COLO668 (cell line): ENCODE results near the gene NF2.
A peak's percentile ranks its signal among the peaks of the same experiment; 100 is the strongest.
"Not testable (repeated sequence)": the region's sequence is repeated elsewhere in the genome, so short reads cannot be mapped to it uniquely, and the experiment has no call there.

Experiments used
- DNase-seq: peaks from one replicate; lab custom pipeline; 2025; ENCODE audit not compliant: unreplicated experiment; lab: John Stamatoyannopoulos, UW

NF2 gene

DNA sequence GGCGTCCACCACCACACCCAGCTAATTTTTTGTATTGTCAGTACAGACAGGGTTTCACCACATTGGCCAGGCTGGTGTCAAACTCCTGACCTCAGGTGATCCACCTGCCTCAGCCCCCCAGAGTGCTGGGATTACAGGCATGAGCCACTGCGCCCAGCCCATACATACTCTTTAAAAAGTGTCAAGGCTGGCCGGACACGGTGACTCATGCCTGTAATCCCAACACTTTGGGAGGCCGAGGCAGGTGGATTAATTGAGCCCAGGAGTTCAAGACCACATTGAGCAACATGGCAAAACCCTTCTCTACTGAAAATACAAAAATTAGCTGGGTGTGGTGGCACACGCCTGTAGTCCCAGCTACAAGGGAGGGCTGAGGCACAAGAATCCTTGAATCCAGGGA lies 9.0 kb upstream of the NF2 start:
- DNase-seq: not testable (repeated sequence)

DNA sequence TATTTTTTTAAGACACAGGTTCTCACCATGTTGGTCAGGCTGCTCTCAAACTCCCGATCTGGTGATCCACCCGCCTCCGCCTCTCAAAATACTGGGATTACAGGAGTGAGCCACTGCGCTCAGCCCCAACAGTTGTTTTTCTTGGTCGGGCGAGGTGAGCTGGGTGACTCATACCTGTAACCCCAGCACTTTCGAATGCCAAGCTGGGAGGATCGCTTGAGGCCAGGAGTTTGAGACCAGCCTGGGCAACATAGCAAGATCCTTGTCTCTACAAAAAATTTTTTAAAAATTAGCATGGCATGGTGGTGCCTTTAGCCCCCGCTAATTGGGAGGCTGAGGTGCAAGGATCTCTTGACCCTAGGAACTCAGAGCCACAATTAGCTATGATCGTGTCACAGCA lies 7.0 kb upstream of the NF2 start:
- DNase-seq: no peak

DNA sequence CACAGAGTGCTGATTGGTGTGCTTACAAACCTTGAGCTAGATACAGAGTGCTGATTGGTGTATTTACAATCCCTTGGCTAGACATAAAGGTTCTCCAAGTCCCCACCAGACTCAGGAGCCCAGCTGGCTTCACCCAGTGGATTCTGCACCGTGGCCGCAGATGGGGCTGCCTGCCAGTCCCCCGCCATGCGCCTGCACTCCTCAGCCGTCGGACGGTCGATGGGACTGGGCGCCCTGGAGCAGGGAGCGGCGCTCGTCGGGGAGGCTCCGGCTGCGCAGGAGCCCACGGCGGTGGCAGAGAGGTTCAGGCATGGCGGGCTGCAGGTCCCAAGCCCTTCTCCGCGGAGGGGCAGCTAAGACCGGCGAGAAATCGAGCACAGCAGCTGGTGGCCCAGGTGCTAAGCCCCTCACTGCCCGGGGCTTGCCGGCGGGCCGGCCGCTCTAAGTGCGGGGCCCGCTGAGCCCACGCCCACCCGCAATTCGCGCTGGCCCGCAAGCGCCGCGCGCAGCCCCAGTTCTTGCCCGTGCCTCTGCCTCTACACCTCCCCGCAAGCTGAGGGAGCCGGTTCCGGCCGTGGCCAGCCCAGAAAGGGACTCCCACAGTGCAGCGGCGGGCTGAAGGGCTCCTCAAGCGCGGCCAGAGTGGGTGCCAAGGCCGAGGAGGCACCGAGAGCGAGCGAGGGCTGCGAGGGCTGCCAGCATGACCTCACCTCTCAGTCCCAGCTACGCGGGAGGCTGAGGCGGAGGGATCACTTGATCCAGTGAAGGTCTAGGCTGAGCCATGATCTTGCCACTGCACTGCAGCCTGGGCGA lies 5.4 kb upstream of the NF2 start:
- DNase-seq: not testable (repeated sequence)

DNA sequence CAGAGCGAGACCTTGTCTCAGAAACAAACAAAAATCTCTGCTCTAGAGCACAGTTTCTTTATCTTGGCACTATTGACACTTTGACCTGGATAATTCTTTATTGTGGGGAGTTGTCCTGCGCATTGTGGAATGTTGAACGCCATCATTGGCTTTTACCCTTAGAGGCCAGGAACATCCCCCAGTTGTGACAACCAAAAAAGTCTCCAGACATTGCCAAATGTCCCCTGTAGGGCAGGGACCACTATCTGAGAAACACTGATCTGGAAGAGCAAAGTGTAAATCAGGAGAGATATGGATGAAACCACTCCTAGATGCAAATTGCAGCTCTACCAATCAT lies 4.8 kb upstream of the NF2 start:
- no peak for DNase-seq

DNA sequence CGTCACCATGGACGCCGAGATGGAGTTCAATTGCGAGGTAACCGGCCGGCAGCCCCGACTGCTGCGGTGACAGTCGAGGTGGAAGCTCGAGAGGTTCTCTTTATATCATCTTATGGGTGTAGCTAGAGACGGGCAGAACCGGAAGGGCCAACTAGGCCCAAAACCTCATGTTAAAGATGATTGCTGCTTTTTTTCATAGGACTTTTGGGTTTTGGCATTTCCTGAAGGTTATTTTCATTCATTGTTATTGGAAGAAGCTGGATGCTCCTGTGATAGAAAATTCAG lies 585 bp downstream of the NF2 start:
- no peak for DNase-seq

DNA sequence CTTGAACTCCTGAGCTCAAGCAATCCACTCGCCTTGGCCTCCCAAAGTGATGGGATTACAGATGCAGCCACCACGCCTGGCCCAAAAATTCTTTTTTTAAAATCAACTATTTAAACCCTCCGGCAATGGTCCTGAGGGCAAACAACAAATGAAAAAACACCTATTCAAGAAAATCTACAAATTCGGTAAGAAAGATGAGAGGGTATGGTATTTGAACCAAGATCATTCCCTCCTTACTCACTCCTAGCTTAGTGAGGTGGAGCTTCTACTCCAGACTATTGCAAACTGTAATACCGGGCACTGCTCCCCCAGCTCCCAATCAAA lies 2.1 kb downstream of the NF2 start:
- no peak for DNase-seq

DNA sequence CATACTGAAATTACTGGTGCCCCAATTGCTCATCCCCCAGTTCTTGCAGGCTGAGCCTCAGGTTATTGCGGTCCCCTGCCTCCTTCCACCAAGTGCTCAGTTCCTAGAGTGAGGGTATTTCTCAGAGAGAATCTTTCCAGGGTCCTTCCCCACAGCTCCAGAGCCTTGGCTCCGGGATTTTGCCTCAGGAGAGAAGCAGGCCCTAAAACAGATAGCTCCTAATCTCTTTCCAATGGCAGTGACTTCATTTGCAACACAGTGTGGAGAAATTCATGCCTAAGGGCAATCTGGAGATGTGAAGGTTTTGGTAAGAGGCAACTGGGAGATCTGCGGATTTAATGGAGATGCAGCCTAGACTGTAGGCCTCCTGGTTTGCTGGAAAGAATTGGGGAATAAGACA lies 2.9 kb downstream of the NF2 start:
- no peak for DNase-seq

DNA sequence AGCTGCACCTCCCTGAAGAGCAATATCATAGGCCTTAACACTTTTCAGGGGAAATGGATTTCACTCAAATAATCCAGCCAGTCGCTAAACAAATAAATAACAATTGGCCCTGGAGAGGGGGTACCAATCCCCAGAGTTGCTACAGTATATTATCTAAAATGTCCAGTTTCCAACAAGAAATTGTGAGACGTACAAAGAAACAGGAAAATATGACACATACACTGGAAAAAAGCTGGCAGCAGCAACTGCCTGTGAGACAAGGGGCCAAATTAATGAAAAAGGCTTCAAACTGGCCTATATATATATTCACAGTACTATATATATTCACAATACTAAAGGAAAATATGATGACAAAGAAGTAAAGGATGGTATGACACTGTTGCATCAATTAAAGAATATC lies 4.0 kb downstream of the NF2 start:
- no peak for DNase-seq

DNA sequence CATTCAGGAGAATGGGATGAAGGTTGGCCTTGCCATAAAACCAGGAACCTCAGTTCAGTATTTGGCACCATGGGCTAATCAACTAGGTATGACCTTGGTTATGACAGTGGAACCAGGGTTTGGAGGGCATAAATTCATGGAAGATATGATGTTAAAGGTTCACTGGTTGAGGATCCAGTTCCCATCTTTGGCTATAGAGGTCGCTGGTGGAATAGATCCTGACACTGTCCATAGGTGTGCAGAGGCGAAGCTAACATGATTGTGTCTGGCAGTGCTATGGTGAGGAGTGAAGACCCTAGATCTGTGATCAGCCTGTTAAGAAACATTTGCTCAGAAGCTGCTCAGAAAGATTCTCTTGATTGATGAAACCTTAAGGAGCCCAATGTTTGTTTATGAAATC lies 5.7 kb downstream of the NF2 start:
- no peak for DNase-seq

DNA sequence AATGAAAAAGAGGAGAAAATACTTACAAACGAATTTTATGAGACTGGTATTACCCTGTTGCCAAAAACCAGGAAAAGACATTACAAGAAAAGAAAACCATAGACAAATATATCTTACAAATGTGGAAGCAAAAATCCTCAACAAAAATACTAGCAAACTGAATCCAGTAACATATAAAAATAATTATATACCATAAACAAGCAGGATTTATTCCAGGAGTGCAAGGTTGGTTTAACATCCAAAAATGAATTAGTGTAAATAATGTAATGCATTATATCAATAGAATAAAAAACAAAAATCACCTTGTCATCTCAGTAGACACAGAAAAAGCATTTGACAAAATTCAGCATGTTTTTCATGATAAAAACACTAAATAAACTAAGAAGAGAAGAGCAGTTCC lies 7.3 kb downstream of the NF2 start:
- DNase-seq: no peak

DNA sequence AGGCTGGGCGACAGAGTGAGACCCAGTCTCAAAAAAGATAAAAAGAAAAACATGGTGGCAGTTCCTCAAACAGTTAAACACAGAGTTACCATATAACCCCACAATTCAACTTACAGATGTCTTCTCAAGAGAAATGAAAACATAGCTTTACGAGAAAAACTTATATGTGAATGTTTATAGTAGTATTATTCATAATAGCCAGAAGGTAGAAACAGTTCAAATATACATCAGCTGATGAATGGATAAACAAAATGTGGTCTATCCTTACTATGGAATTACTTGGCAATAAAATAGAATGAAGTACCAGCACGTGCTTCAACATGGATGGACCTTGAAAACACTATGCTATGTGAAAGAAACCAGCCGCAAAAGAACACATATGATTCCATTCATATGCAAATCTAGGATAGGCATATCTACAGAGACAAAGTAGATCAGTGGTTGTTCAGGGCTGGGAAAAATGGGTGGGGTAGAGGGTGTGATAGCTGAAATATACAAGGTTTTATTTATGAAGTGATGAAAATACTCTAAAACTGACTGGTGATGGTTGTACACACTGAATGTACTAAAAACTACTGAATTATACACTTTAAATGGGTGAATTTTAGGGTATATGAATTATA lies 12.4 kb downstream of the NF2 start:
- no peak for DNase-seq

DNA sequence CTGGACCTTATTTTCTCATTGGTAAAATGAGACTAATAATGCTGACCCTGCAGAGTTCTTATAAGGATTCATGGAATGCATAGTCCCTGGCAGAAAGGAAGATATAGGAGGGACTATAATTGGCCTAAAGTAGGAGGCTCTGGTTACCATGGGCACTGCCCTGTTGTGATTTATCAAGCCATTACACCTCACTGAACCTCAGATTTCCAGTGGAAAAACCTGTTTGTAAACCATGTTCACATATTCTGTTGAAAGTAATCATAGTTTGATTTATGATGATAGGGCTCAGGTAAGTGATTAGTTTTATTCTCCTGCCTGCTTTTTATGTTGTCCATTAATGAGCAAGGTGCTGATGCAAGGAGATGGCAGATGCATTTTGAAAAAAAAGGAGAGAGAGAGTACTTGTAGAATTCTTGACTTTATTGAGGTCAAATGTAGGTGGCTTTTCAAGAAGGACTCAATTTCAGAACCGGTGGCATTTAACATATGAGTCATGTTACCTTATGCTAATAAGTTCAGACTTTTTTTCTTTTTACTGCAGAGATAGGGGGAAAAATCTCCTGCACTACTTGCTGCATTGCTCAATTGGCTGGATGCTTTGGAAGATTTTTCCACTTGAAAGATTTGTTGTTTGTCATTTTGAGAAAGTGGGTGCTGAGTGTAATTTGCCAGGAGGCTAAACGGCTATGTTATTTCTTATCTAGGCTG lies 14.6 kb downstream of the NF2 start:
- peak; percentile 12 for DNase-seq

DNA sequence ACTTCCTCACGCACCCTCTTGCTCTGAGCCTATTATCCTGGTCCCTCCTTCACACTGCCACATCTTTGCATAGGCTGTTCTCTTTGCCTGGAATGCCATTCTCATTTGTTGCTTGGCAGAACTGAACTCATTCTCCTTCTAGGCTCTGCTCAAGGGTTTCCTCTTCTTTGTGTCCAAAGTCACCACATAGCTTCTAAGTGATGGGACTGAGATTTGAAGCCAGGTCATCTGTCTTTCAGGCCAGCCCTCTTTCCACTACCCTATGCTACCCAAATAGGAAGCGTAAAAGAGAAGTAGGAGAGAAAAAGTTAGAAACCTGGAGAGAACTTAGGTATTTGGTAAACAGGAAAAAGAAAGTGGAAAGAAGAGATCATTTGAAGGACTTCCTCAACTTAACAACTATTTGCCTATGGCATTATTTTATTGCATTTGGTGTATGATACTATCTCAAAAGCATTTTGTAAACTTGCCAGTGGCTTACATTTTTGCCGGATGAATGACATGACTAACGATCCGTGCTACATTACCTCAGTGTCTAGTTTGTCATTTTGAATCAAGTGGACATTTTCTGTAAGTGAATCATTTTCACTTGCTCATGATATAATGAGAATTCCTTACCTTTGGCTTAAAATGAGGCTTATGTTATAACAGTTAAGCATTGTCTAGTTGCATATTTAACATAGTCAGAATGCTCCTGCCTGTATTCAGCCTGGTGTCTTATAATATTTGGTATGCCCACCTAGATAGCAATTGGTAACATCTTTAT lies 18.5 kb downstream of the NF2 start:
- no peak for DNase-seq

DNA sequence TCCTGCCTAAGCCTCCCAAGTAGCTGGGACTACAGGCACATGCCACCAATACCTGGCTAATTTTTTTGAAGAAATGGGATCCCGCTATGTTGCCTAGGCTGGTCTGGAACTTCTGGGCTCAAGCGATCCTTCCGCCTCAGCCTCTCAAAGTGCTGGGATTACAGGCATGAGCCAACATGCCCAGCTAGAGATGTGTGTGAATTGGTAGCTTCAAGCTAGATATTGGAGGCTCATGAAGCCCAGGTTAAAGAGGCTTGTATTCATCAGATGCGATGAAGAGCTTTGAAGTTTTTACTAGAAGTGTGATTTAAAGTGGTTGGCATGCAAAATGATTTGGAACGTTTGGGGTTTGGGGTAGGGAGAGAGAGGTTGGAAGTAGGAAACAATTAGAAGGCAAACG lies 19.6 kb downstream of the NF2 start:
- no peak for DNase-seq

DNA sequence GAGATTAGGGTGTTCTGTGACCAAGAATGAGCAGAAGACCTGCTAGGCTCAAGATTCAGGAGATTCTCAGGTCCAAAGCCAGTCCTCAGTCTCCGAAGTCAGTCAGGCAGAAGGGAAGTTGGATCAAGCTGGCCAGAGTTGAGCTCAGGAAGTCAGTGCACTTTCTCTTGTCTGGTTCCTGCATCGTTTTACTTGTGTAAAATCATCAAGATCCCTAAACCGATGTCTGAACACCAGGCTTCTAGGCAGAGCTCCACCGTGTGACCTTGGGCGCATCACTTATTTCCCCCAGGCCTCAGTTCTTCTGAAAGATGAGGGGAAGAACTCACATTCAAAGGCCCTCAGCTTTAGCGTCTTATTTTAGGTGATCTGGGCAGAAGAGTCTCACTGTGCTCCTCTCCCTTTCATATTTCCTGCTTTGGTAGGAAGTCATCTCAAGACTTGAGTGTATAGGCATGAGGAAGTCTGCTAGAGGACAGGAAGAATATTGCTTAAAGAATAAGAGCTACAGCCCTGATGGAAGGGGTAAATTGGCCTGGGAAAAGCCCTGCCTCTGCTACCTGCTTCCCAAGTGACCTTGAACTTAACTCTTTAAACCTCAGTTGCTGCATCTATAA lies 20.2 kb downstream of the NF2 start:
- DNase-seq: no peak

DNA sequence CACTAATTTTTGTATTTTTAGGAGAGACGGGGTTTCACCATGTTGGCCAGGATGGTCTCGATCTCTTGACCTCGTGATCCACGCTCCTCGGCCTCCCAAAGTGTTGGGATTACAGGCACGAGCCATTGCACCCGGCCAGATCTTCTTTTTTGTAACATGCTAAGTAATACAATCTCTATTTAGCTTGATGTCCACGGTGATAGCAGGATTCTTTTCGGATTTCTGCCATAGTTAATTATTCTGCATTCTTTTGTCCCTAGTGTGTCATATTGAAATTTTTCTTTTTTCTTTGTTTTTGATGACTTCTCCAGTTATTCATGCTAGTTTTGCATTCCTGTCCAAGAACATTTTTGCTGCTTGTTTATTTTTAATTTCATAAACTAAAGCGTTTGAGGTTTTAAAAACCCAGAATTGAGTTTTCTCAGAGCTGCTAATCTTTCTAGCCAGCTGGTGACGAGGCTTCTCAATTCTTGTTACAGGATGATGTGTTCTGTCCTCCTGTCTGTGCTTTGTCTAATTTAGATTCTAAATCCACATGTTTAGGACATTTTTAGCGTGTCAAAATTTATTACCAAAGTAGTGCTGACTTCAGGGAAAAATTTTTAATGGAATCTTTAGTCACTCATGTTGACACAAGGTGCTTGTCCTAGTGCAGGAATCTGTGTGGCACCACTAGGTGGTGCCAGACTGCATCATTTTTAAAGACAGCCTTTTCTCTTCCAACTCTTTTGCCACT lies 21.8 kb downstream of the NF2 start:
- peak; percentile 44 for DNase-seq

DNA sequence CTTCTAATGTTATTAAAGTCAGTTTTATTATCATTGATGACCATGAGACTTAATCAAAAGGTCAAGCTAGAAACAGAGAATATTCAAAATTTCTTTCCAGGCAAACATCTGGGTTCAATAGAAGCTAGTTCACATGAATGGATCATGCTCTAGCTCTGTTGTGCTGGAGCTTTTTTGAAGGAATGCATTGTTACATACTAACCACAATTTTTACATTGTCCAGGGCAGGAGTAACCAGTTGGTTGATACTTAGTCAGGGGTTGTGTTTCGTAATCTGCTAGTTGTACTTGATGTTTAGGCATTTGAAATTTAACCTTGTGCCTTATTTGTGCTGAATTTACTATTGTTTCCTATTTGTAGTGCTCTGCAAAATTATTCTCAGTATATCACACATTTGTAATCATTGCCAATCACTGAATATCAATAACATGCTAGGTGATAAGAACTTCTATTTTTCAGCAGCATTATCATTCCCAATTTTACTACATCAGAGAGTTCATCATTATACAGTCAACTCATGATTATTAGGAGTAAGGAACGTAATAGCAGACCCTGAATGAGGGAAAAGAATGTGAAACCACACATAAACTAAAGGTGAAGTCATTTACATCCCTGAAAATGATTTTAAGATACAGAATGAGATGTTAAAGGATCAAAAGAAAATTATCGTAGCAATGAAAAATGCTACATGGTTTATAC lies 23.2 kb downstream of the NF2 start:
- DNase-seq: no peak

DNA sequence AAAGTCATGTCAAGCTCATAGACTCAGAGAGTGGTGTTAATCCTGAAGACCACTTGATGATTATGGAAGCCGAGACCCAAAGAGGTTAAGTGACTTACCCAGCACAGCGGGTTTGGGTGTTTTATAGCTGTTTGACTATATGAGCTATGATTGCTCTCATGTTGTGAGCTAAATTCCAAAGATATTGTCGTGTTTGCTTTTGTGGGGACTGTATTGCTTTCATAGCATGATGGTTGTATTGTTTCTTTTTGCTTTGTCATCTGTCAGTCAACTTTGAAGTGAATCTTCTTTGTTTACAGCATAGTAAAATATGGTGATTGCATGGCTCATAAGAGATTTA lies 23.7 kb downstream of the NF2 start:
- DNase-seq: no peak

DNA sequence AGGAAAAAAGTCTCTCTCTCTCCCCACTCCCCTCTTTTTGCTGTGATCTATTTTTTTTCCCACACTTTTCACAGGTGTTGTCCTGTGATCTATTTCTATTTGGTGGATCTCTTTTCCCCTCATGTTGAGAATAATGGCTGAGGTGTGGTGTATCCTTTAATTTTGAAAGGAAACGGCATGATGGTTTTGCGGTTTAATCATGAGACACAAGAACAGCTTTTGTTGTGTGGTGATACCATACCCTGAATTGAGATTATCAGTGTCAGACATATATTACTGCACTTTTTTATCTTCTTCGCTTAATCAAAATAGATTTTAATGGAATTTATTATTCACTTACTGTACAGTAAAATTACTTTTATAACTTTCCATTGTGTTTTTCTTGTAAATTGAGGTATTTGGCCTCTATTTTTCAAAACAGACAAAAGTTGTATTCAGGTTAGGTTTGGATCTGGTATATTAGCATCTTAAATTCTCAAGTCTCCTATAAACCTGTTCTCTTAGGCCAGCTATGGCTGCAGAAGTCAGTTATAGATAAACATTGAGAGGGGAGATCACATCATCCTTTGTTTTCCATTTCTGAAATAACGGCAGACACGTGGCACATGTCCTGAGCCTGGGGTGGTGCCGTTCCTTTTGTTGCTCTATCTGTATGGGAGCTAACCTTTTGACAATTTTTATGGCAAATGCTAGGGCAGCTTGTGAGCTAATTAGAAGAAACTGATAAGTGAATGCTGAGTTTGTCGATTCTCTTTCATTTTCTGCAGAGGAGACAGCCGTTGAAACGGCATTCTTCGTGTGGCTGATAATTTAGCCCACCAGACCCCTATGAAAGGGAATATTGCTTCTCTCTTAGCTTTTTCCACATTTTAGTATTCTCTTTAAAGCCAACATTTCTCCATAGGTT lies 25.8 kb downstream of the NF2 start:
- DNase-seq: no peak
